ENCODE measurements around the gene RAP1GAP. TPM values are rescaled to one million over a fixed set of nuclear protein-coding genes. Genes with fewer than 3 reads are reported as not detected.

RAP1GAP gene
- total RNA-seq, 2 experiments from 2014 or later: 0.20 to 0.44 TPM

DNA sequence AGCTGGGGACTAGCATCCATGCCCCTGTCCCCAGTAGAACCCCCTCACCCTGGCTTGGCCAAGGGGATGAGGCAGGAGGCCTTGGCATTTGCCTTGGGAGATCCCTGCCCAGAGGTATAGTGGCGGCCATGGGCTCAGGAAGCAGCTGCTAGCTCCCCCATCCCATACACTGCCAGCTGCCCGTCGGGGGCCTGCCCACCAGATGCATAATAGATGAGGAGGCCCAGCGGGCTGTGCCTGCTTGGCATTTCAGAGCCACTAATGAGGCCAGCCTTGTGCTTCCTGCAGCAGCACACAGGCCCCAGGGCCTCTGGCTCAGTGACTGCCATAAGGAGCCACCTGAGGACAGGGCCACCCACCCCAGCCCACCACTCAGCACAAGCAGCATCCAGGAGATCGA lies 23.6 kb downstream of the RAP1GAP start:
- ChIA-PET CTCF (no interaction called here), POLR2A (no interaction called here)
- intact Hi-C loops (cut with DNase I, micrococcal nuclease): no loop called here
- Mint-ChIP-seq H3K9me3 (no peaks in the 10 kb centered on the region), H3K27me3 (peaks cover 29% of the 10 kb centered on the region), H3K27ac (no peak overlapping the region), H3K4me3 (no peak overlapping the region), H3K36me3 (ENCODE audit: low read depth) (no peaks in the 10 kb centered on the region), H3K4me1 (ENCODE audit: low read depth) (no peaks in the 10 kb centered on the region)
- Histone ChIP-seq H3K36me3 (ENCODE audit: insufficient read depth, low read length) (no peaks in the 10 kb centered on the region), H3K27ac (ENCODE audit: low read depth in 1 of 2, low read length in 2 of 2) (no peak overlapping the region), H3K4me1 (ENCODE audit: insufficient read depth, low read length) (peaks cover 3% of the 10 kb centered on the region), H3K9me3 (ENCODE audit: control insufficient read depth in 1 of 2, insufficient read depth in 1 of 2, low read length in 2 of 2) (peaks cover 0 to 3% of the 10 kb centered on the region in 2 experiments), H3K4me3 (ENCODE audit: low read length) (no peak overlapping the region), H3K27me3 (ENCODE audit: control insufficient read depth in 1 of 2, insufficient read depth in 2 of 2, low read length in 2 of 2) (peaks cover 13 to 23% of the 10 kb centered on the region in 2 experiments)
- no peak for DNase-seq
- ATAC-seq (ENCODE audit: poor library complexity): no peak
- TF ChIP-seq, protein P1, sequence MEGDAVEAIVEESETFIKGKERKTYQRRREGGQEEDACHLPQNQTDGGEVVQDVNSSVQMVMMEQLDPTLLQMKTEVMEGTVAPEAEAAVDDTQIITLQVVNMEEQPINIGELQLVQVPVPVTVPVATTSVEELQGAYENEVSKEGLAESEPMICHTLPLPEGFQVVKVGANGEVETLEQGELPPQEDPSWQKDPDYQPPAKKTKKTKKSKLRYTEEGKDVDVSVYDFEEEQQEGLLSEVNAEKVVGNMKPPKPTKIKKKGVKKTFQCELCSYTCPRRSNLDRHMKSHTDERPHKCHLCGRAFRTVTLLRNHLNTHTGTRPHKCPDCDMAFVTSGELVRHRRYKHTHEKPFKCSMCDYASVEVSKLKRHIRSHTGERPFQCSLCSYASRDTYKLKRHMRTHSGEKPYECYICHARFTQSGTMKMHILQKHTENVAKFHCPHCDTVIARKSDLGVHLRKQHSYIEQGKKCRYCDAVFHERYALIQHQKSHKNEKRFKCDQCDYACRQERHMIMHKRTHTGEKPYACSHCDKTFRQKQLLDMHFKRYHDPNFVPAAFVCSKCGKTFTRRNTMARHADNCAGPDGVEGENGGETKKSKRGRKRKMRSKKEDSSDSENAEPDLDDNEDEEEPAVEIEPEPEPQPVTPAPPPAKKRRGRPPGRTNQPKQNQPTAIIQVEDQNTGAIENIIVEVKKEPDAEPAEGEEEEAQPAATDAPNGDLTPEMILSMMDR (IDR thresholded peaks at IDR 0.05): no peak

DNA sequence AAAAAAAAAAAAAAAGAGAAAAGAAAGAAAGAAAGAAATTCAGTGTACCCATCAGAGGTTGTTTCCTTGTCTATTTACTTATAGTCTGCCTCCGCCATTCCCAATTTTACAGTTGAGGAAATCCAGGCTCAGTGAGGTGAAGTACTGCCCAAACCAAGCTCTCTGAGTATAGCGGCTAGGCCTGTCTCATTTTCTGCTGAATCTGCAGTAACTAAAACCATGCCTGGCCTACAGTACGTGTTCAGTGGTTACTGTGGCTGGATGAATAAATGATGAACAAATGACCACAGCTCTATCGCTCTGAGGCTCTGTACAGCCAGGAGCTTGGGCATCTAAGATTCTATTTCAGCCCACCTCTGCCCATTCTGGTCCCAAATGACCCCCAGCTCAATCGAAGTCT lies 24.3 kb downstream of the RAP1GAP start:
- Histone ChIP-seq H3K27ac (ENCODE audit: low read depth in 1 of 2, low read length in 2 of 2) (no peak overlapping the region), H3K4me3 (ENCODE audit: low read length) (no peak overlapping the region), H3K27me3 (ENCODE audit: control insufficient read depth in 1 of 2, insufficient read depth in 2 of 2, low read length in 2 of 2) (peaks cover 13 to 19% of the 10 kb centered on the region in 2 experiments), H3K9me3 (ENCODE audit: control insufficient read depth in 1 of 2, insufficient read depth in 1 of 2, low read length in 2 of 2) (peaks cover 0 to 3% of the 10 kb centered on the region in 2 experiments), H3K36me3 (ENCODE audit: insufficient read depth, low read length) (no peaks in the 10 kb centered on the region), H3K4me1 (ENCODE audit: insufficient read depth, low read length) (no peaks in the 10 kb centered on the region)
- Mint-ChIP-seq H3K4me3 (no peak overlapping the region), H3K36me3 (ENCODE audit: low read depth) (no peaks in the 10 kb centered on the region), H3K4me1 (ENCODE audit: low read depth) (no peaks in the 10 kb centered on the region), H3K27ac (no peak overlapping the region), H3K9me3 (no peaks in the 10 kb centered on the region), H3K27me3 (peaks cover 29% of the 10 kb centered on the region)
- TF ChIP-seq, protein P1 (IDR thresholded peaks at IDR 0.05): no peak
- ATAC-seq (ENCODE audit: poor library complexity): no peak
- ChIA-PET POLR2A (no interaction called here), CTCF (no interaction called here)
- intact Hi-C loops (cut with DNase I, micrococcal nuclease): no loop called here
- DNase-seq: no peak

DNA sequence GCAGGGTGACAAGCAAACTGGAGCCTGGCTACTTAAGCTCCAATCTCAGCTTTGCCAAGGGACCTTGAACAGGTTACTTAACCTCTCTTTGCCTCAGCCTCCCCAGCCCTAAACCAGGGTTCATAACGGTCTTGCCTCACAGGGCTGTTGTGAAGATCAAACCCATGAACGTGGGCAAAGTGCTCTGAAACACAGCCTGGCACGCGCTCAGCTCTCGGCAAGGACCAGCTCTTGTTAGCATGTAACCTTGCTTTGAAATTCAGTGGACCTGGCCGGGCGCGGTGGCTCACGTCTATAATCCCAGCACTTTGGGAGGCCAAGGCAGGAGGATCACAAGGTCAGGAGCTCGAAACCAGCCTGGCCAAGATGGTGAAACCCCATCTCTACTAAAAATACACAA lies 24.8 kb downstream of the RAP1GAP start:
- no peak for DNase-seq
- POLR2A ChIA-PET: no interaction called here

More for the DNA sequence above, 24.8 kb downstream of the RAP1GAP start:
- intact Hi-C loops (cut with DNase I, micrococcal nuclease): no loop called here
- Histone ChIP-seq H3K4me1 (ENCODE audit: insufficient read depth, low read length) (no peaks in the 10 kb centered on the region), H3K4me3 (ENCODE audit: low read length) (no peak overlapping the region), H3K36me3 (ENCODE audit: insufficient read depth, low read length) (no peaks in the 10 kb centered on the region), H3K9me3 (ENCODE audit: control insufficient read depth in 1 of 2, insufficient read depth in 1 of 2, low read length in 2 of 2) (peaks cover 0 to 3% of the 10 kb centered on the region in 2 experiments), H3K27me3 (ENCODE audit: control insufficient read depth in 1 of 2, insufficient read depth in 2 of 2, low read length in 2 of 2) (peaks cover 13 to 19% of the 10 kb centered on the region in 2 experiments), H3K27ac (ENCODE audit: low read depth in 1 of 2, low read length in 2 of 2) (no peak overlapping the region)
- no peak for ATAC-seq (ENCODE audit: poor library complexity)
- TF ChIP-seq, protein P1 (IDR thresholded peaks at IDR 0.05): no peak
- H3K4me1 Mint-ChIP-seq (ENCODE audit: low read depth): no peaks in the 10 kb centered on the region
- no peak overlapping the region for H3K27ac Mint-ChIP-seq
- H3K9me3 Mint-ChIP-seq: no peaks in the 10 kb centered on the region
- CTCF ChIA-PET: no interaction called here
- H3K27me3 Mint-ChIP-seq: peaks cover 29% of the 10 kb centered on the region
- H3K36me3 Mint-ChIP-seq (ENCODE audit: low read depth): no peaks in the 10 kb centered on the region
- no peak overlapping the region for H3K4me3 Mint-ChIP-seq

Measured in CD4-positive, alpha-beta T cell (primary cell).